Activated naive CD8-positive, alpha-beta T cell (primary cell): ENCODE measurements around the gene REEP6.
"Not testable (repeated sequence)": the region's sequence is repeated elsewhere in the genome, so short reads cannot be mapped to it uniquely, and the experiment has no call there.

Experiments used
- H3K27ac Mint-ChIP-seq: one replicate; pipeline ENCODE4 v1.8.0; 2021; ENCODE audit warnings: mixed read lengths
- H3K27me3 Mint-ChIP-seq: one replicate; pipeline ENCODE4 v1.8.0; 2021; ENCODE audit warnings: mixed read lengths
- H3K36me3 Mint-ChIP-seq: one replicate; pipeline ENCODE4 v1.8.0; 2021; ENCODE audit warnings: mixed read lengths
- H3K4me1 Mint-ChIP-seq: one replicate; pipeline ENCODE4 v1.8.0; 2021; ENCODE audit warnings: low read depth, mixed read lengths
- H3K4me3 Mint-ChIP-seq: one replicate; pipeline ENCODE4 v1.8.0; 2021; ENCODE audit warnings: mild to moderate bottlenecking, mixed read lengths
- H3K9me3 Mint-ChIP-seq: one replicate; pipeline ENCODE4 v1.8.0; 2021; ENCODE audit warnings: low read depth, mixed read lengths

The REEP6 gene

DNA sequence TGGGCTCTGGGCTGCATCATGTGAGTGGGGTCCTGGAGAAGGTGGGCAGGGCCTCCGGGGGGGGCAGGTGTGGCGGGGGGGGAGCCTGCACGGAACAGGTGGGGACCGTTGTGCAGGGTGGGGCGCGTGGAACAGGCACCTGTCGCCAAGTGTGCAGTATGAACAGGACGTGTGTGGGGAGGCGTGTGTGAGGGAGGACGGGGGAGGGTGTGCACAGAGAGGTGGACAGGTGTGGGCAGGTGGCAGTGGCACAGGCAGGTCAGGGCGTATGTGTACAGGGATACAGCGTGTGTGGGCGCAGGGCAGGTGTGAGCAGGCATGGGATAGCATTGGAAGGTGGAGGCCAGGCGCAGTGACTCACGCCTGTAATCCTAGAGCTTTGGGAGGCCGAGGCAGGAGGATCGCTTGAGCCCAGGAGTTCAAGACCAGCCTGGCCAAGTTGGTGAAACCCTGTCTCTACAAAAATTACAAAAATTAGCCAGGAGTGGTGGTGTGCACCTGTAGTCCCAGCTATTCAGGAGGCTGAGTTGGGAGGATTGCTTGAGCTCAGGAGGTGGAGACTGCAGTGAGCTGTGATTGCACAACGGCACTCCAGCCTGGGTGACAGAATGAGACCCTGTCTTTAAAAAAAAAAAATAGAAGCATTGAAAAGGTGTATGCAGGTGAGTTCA, 36.1 kb downstream of the REEP6 start:
- H3K27me3 Mint-ChIP-seq = peaks cover 17% of the 10 kb centered on the region
- no peak overlapping the region for H3K27ac Mint-ChIP-seq
- no peaks in the 10 kb centered on the region for H3K9me3 Mint-ChIP-seq
- H3K4me3 Mint-ChIP-seq = no peak overlapping the region
- peaks cover 6% of the 10 kb centered on the region for H3K4me1 Mint-ChIP-seq
- H3K36me3 Mint-ChIP-seq = no peaks in the 10 kb centered on the region

DNA sequence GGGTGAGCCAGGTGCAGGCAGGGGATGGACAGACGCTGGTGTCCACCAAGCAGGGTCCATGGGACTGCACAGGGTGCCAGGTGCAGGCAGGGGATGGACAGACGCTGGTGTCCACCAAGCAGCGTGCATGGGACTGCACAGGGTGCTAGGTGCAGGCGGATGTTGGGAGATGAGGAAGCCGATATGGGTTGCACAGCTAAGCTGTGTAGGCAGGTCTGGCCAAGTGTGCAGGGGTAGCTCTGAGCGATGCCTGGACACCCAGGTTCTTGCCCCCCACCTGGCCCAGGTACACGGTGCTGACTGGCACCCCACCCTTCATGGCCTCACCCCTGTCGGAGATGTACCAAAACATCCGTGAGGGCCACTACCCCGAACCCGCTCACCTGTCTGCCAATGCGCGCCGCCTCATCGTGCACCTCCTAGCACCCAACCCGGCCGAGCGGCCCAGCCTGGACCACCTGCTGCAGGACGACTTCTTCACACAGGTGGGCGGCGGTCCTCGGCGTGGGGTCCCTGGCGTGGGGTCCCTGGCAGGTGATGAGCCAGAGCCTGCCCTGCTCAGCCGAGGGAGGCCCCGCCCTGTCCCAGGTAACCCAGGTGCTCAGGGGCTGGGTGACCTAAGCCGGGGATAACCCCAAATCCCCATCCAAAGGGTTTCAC, 36.8 kb downstream of the REEP6 start:
- Mint-ChIP-seq H3K27me3 (peaks cover 17% of the 10 kb centered on the region), H3K4me3 (no peak overlapping the region), H3K36me3 (no peaks in the 10 kb centered on the region), H3K4me1 (peaks cover 6% of the 10 kb centered on the region), H3K9me3 (no peaks in the 10 kb centered on the region), H3K27ac (no peak overlapping the region)

DNA sequence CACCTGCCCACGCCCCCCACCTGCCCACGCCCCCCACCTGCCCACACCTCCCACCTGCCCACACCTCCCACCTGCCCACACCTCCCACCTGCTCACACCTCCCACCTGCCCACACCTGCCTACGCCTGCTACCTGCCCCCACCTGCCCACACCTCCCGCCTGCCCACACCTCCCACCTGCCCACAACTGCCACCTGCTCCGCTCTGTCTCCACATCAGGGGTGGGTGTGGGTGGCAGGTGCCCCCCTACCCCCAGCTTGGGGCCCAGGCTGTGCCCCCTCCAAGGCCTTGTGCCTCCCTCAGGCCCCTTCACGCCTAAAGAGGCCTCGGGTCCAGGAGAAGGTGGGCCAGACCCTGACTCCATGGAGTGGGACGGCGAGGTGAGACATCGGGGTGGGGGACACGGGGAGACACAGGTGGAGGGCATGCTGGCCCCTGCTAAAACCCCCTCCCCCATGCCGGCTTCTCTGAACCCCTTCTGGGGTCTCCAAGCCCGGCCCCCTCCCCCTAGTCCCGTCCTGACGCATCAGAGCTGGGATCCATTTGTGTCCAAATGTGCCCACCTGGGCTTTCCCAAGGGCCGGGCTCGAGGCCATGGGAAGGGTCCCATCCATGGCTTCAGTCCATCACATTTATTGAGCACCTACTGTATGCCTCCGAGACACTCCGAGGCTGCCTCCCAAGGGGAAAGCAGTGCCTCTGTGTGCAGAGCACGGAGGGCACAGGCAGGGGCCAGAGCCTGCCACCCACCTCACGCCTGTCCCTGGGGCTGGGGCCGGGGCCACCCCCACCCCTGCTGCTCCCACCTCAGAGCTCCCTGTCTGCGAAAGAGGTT, 37.8 kb downstream of the REEP6 start:
- H3K4me1 Mint-ChIP-seq = peaks cover 6% of the 10 kb centered on the region
- H3K27me3 Mint-ChIP-seq = peaks cover 13% of the 10 kb centered on the region
- H3K9me3 Mint-ChIP-seq = no peaks in the 10 kb centered on the region
- H3K36me3 Mint-ChIP-seq = no peaks in the 10 kb centered on the region
- no peak overlapping the region for H3K4me3 Mint-ChIP-seq
- no peak overlapping the region for H3K27ac Mint-ChIP-seq

DNA sequence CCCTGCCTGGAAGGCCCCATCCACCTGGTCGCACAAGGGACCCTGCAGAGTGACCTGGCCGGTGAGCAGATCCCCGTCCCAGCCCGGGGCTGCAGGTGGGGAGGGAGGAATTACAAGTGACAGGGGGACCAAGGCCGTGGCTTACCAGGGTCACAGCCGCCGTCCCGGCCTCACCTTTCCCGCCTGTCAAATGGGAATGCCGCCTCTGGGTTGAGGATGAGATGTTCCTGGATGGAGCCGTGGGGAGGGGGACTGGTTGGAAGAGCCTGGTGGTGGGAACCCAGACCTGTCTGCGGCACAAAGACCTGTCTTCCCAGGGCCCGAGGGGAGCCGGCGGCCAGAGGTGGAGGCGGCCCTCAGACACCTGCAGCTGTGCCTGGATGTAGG, 38.4 kb downstream of the REEP6 start:
- Mint-ChIP-seq H3K36me3 (no peaks in the 10 kb centered on the region), H3K9me3 (no peaks in the 10 kb centered on the region), H3K4me3 (no peak overlapping the region), H3K27me3 (peaks cover 12% of the 10 kb centered on the region), H3K27ac (no peak overlapping the region), H3K4me1 (peaks cover 5% of the 10 kb centered on the region)

DNA sequence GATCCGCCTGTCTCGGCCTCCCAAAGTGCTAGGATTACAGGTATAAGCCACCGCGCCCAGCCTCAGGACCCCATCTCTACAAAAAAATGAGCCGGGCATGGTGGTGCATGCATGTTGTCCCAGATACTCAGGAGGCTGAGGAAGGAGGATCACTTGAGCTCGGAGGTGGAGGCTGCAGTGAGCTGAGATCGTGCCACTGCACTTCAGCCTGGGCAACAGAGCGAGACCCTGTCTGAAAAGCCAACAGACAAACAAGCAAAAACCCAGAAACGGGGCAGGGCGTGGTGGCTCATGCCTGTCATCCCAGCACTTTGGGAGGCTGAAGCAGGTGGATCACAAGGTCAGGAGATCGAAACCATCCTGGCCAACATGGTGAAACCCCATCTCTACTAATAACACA, 39.9 kb downstream of the REEP6 start:
- not testable (repeated sequence) for H3K36me3 Mint-ChIP-seq, H3K4me3 Mint-ChIP-seq, H3K27ac Mint-ChIP-seq, H3K4me1 Mint-ChIP-seq, H3K9me3 Mint-ChIP-seq, H3K27me3 Mint-ChIP-seq

DNA sequence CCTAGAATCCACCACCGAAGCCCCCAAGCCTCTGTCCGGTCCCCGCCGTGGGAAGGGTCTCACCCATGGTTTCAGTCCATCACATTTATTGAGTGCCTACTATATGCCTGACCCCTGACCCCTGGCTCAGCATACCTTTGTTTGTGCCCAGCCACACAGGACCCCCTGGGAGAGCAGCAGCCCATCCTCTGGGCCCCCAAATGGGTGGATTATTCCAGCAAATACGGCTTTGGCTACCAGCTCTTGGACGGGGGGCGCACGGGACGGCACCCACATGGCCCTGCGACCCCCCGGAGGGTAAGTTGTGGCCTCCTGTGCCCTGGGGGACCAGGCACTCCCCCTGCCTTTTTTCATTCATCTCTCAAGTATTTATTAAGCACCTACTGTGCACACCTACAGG, 40.6 kb downstream of the REEP6 start:
- Mint-ChIP-seq H3K9me3 (no peaks in the 10 kb centered on the region), H3K27ac (no peak overlapping the region), H3K27me3 (peaks cover 3% of the 10 kb centered on the region), H3K4me3 (no peak overlapping the region), H3K36me3 (no peaks in the 10 kb centered on the region), H3K4me1 (no peaks in the 10 kb centered on the region)

DNA sequence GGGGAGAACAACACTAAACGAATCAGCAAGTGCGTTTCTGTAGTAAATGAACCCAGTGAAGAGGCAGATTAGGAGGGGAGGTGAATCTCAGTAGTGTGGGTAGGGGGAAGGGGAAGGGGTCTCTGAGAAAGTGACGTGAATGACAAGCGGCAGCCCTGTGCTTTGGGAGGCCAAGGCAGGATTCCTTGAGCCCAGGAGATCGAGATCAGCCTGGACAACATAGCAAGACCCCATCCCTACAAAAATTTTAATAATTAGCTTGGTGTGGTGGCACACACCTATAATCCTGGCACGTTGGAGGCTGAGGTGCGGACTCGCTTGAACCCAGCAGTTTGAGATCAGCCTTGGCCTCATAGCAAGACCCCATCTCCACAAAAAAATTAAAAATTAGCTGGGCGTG, 41.0 kb downstream of the REEP6 start:
- Mint-ChIP-seq H3K36me3 (no peaks in the 10 kb centered on the region), H3K9me3 (no peaks in the 10 kb centered on the region), H3K4me1 (no peaks in the 10 kb centered on the region), H3K4me3 (no peak overlapping the region), H3K27ac (no peak overlapping the region), H3K27me3 (peaks cover 3% of the 10 kb centered on the region)

DNA sequence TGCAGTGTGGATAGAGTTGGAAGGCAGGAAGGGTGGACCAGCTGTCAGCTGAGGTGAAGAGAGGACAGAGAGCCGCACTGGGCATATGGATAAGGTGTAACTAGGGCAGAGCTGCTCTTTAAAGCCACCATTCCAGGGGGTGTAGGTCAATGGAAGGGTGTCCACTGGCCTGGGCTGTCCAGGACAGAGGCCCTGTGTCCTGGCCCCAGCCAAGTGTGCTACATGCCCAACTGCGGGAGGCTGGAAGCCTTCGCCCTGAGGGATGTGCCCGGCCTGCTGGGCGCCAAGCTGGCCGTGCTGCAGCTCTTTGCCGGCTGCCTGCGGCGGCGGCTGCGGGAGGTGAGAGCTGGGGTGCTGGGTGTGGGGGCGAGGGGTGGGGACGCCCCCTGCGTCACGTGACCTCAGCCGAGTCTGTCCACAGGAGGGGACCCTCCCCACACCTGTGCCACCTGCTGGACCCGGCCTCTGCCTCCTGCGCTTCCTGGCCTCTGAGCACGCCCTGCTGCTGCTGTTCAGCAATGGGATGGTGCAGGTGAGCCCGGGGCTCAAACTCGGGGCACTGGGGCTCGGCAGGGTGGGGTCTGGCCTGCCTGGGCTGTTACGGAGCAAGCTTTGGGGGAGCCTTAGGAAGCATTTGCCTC, 42.6 kb downstream of the REEP6 start:
- Mint-ChIP-seq H3K27me3 (peaks cover 3% of the 10 kb centered on the region), H3K27ac (no peak overlapping the region), H3K4me3 (no peak overlapping the region), H3K9me3 (no peaks in the 10 kb centered on the region), H3K36me3 (no peaks in the 10 kb centered on the region), H3K4me1 (no peaks in the 10 kb centered on the region)

DNA sequence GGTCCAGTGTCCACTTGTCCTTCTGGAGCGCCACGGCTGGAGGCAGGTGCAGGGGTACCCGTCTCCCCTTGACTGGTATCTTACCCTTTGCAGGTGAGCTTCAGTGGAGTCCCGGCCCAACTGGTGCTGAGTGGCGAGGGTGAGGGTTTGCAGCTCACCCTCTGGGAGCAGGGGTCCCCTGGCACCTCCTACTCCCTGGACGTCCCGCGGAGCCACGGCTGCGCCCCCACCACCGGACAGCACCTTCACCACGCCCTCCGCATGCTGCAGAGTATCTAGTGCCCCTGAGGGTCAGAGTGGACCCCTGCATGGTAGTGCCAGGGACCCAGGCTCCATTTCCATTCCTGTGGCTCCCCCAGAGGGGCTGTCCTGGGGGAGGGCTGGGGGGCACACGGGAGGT, 44.0 kb downstream of the REEP6 start:
- Mint-ChIP-seq H3K9me3 (no peaks in the 10 kb centered on the region), H3K27ac (no peak overlapping the region), H3K4me3 (no peak overlapping the region), H3K36me3 (no peaks in the 10 kb centered on the region), H3K4me1 (no peaks in the 10 kb centered on the region), H3K27me3 (peaks cover 3% of the 10 kb centered on the region)

DNA sequence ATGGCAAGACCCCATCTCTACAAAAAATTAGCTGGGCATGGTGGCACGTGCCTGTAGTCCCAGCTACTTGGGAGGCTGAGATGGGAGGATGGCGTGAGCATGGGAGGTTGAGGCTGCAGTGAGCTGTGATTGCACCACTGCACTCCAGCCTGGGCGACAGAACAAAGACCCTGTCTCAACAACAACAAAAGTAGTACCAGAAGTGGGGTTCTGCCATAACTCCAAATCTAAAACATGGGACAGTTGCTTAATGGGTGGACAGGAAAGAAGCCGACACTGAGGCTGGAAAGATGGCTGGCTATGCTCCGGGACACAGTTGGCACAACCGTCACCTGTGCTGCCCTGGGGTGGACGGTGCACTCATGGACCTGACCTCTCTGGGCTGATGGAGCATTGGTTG, 44.7 kb downstream of the REEP6 start:
- H3K27ac Mint-ChIP-seq, H3K4me1 Mint-ChIP-seq, H3K4me3 Mint-ChIP-seq, H3K27me3 Mint-ChIP-seq, H3K36me3 Mint-ChIP-seq, H3K9me3 Mint-ChIP-seq: not testable (repeated sequence)

DNA sequence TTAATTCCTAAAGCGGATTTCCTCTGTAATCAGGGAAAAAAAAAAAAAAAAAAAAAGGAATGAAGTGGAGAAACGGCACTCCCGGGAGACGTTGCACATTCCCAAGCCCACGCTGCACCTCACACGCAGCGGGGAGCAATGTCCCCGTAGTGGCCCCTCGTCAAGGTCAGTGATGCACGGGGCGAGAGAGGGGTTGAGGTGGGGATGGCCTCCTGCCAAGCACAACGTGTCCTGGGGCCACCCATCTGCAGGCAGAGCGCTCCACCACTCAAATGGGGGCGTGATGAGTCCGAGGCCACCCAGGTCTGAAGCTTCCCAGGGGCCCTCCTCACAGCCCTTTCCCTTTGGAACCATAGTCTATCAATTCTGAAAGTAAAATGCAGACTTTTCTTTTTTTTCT, 48.0 kb downstream of the REEP6 start:
- no peaks in the 10 kb centered on the region for H3K9me3 Mint-ChIP-seq
- no peaks in the 10 kb centered on the region for H3K36me3 Mint-ChIP-seq
- H3K27me3 Mint-ChIP-seq = peaks cover 8% of the 10 kb centered on the region
- H3K4me3 Mint-ChIP-seq = no peak overlapping the region
- no peaks in the 10 kb centered on the region for H3K4me1 Mint-ChIP-seq
- H3K27ac Mint-ChIP-seq = no peak overlapping the region

DNA sequence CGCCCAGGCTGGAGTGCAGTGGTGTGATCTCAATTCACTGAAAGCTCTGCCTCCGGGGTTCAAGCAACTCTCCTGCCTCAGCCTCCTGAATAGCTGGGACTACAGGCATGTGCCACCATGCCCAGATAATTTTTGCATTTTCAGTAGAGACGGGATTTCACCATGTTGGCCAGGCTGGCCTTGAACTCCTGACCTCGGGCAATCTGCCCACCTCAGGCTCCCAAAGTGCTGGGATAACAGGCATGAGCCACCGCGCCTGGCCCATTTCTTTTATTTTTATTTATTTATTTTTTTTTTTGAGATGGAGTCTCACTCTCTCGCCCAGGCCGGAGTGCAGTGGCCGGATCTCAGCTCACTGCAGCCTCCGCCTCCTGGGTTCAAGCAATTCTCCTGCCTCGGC, 48.8 kb downstream of the REEP6 start:
- not testable (repeated sequence) for H3K4me3 Mint-ChIP-seq, H3K4me1 Mint-ChIP-seq, H3K27ac Mint-ChIP-seq, H3K9me3 Mint-ChIP-seq, H3K36me3 Mint-ChIP-seq, H3K27me3 Mint-ChIP-seq

DNA sequence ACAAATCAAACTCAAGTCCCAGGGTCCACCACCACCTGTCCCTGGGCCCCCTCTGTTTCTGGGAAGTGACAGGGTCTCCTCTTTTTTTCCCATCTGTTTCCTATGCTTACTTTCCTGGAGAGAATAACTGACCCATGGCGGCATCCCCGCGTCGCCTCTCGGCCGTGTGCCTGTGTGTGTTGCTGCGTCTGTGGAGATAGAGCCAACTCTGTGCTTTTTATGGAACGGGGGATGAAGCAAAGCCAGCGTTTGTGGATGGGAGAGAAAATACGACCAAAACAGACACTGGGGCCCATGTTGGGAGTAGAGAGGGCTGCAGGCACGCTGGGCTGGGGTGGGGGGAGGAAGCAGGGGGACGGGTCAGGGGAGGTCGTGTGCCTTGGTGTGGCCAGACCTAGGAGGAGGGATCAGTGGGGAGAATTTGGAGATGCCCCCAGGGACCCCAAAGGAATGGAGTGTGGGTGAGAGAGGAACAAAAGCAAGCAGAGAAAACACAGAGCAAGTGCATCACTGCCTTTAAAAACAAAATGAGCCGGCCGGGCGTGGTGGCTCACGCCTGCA, 49.5 kb downstream of the REEP6 start:
- H3K4me3 Mint-ChIP-seq = no peak overlapping the region
- no peaks in the 10 kb centered on the region for H3K9me3 Mint-ChIP-seq
- no peak overlapping the region for H3K27ac Mint-ChIP-seq
- H3K36me3 Mint-ChIP-seq = no peaks in the 10 kb centered on the region
- H3K4me1 Mint-ChIP-seq = no peaks in the 10 kb centered on the region
- H3K27me3 Mint-ChIP-seq = peaks cover 6% of the 10 kb centered on the region
